K562 (cell line): ENCODE measurements around the gene PTPRM. TPM values are rescaled to one million over a fixed set of nuclear protein-coding genes. Genes with fewer than 3 reads are reported as not detected.

Experiments
- ATAC-seq: fragments of 200-7000 bp; cut with Tn5 transposase; 3 replicates; pipeline ENCODE4 v1.9.1; 2020; ENCODE audit warnings: moderate library complexity
- BruUV-seq: library from RNA; stranded (reverse); fragments of 400-500 nt; replicated peaks from 2 replicates; lab custom pipeline; 2021; lab: Mats Ljungman, UMichigan
- CTCF ChIA-PET: fragments of 300-600 bp; formaldehyde crosslinking; extraction: SDS; loops from one replicate; lab custom pipeline; 2021; ENCODE audit warnings: low intra/inter-chr PET ratio; lab: Yijun Ruan, JAX
- POLR2A ChIA-PET: fragments of 300-600, 350-650 bp; sonication (Branson Sonifier 250); formaldehyde crosslinking; extraction: SDS; loops from one replicate; lab custom pipeline; 2021; ENCODE audit warnings: antibody characterized with exemption, inconsistent platforms; lab: Yijun Ruan, JAX
- DNase-seq, 4 experiments: peaks; one replicate each; pipeline versions ENCODE4 v3.0.0 to v3.0.0-alpha.2; 2011 to 2018; ENCODE audit warnings: low spot score in 3 of 4, mixed read lengths in 3 of 4; ENCODE audit errors: extremely low read depth in 1 of 4
- FAIRE-seq: peaks from 2 replicates; lab custom pipeline; 2011; peaks lifted over from hg19 to GRCh38; lab: Jason Lieb, UNC
- H2AFZ ChIP-seq: 2 replicates; pipeline ENCODE4 v1.6.0; 2011; ENCODE audit warnings: low read depth, low read length, control low read depth, inconsistent platforms
- H3K27ac ChIP-seq: fragments of 200-600 bp; 3 replicates; pipeline ENCODE4 v1.8.0; 2011; ENCODE audit warnings: low read depth, mild to moderate bottlenecking, control low read depth, inconsistent platforms, low read length, moderate library complexity, mixed read lengths; ENCODE audit errors: extremely low read depth
- H3K27me3 ChIP-seq, 2 experiments: fragments of 300-600 bp in 1 of 2; 2 replicates in 1 of 2; 3 replicates in 1 of 2; pipeline versions ENCODE4 v1.6.0 to v1.8.0; 2011; ENCODE audit warnings: inconsistent platforms in 2 of 2, low read length in 2 of 2, mild to moderate bottlenecking in 1 of 2, mixed read lengths in 1 of 2, moderate library complexity in 1 of 2; ENCODE audit not compliant: control insufficient read depth in 2 of 2, insufficient read depth in 2 of 2
- H3K36me3 ChIP-seq: fragments of 300-600 bp; 3 replicates; pipeline ENCODE4 v1.8.0; 2011; ENCODE audit warnings: mild to moderate bottlenecking, low read length, inconsistent platforms; ENCODE audit not compliant: control insufficient read depth, insufficient read depth
- H3K4me1 ChIP-seq, 2 experiments: fragments of 200-600 bp in 1 of 2; replicated peaks in 1 of 2; 2 replicates in 1 of 2; 3 replicates in 1 of 2; pipeline versions ENCODE4 v1.5.1 to v1.8.0; 2011; ENCODE audit warnings: inconsistent platforms in 2 of 2, low read length in 2 of 2, mild to moderate bottlenecking in 1 of 2, mixed read lengths in 1 of 2, moderate library complexity in 1 of 2; ENCODE audit not compliant: control insufficient read depth in 2 of 2, insufficient read depth in 2 of 2
- H3K4me2 ChIP-seq: 2 replicates; pipeline ENCODE4 v1.6.1; 2011; ENCODE audit warnings: low read length, control low read depth, inconsistent platforms, mixed read lengths; ENCODE audit not compliant: insufficient read depth
- H3K4me3 ChIP-seq: fragments of 200-600 bp; sonication (generic), shearing (Covaris generic); 2 replicates; pipeline ENCODE4 v1.5.1; 2016; ENCODE audit warnings: control low read depth, inconsistent platforms
- H3K79me2 ChIP-seq: fragments of 200-600 bp; 3 replicates; pipeline ENCODE4 v1.8.0; 2011; ENCODE audit warnings: low read length, inconsistent platforms; ENCODE audit not compliant: control insufficient read depth, insufficient read depth
- H3K9ac ChIP-seq, 2 experiments: 2 replicates each; pipeline versions ENCODE4 v1.6.0 to v1.6.1; 2011; ENCODE audit warnings: low read depth in 2 of 2, low read length in 2 of 2, control low read depth in 1 of 2, inconsistent platforms in 1 of 2, mild to moderate bottlenecking in 1 of 2, mixed read lengths in 1 of 2; ENCODE audit not compliant: insufficient read depth in 1 of 2
- H3K9me1 ChIP-seq: one replicate; pipeline ENCODE4 v1.6.0; 2011; ENCODE audit warnings: inconsistent platforms, mild to moderate bottlenecking, low read length, moderate library complexity; ENCODE audit not compliant: control insufficient read depth, insufficient read depth
- H3K9me3 ChIP-seq: replicated peaks from 2 replicates; pipeline ENCODE4 v1.5.1; 2011; ENCODE audit warnings: low read depth, low read length, inconsistent platforms; ENCODE audit not compliant: control insufficient read depth, insufficient read depth
- H4K20me1 ChIP-seq: replicated peaks from 2 replicates; pipeline ENCODE4 v1.6.1; 2011; ENCODE audit warnings: low read length, inconsistent platforms, mixed read lengths; ENCODE audit not compliant: control insufficient read depth, insufficient read depth
- CREBBP ChIP-seq: IDR thresholded peaks from one replicate; pipeline ENCODE4 v1.6.1; 2012; ENCODE audit warnings: low read depth, mild to moderate bottlenecking, control low read depth, inconsistent platforms, low read length
- ELF1 ChIP-seq: fragments of 200-800 bp; sonication (Bioruptor generic); IDR thresholded peaks from 2 replicates; pipeline ENCODE4 v1.6.1; 2016; ENCODE audit warnings: missing genetic modification characterization, missing compliant biosample characterization
- LCOR ChIP-seq: sonication (generic); formaldehyde crosslinking; IDR thresholded peaks from 2 replicates; pipeline ENCODE4 v1.8.0; 2022; ENCODE audit warnings: mild to moderate bottlenecking, missing genetic modification reagents
- NUFIP1 ChIP-seq: fragments of 450-650 bp; IDR thresholded peaks from 2 replicates; pipeline ENCODE4 v1.6.1; 2018; ENCODE audit not compliant: partially characterized antibody
- PCBP1 ChIP-seq: fragments of 200-400 bp; formaldehyde crosslinking; IDR thresholded peaks from 2 replicates; pipeline ENCODE4 v1.6.1; 2018; ENCODE audit warnings: mild to moderate bottlenecking, low read depth, low read length; ENCODE audit not compliant: poor library complexity, severe bottlenecking
- RBM22 ChIP-seq: fragments of 200-400 bp; formaldehyde crosslinking; IDR thresholded peaks from 2 replicates; pipeline ENCODE4 v1.6.1; 2018; ENCODE audit warnings: low read length, low read depth; ENCODE audit not compliant: poor library complexity, severe bottlenecking
- SMAD2 ChIP-seq: fragments of 150-350 bp; IDR thresholded peaks from 2 replicates; pipeline ENCODE4 v1.6.1; 2014; ENCODE audit warnings: low read depth, mild to moderate bottlenecking, low read length
- SNRNP70 ChIP-seq: fragments of 200-400 bp; formaldehyde crosslinking; optimal IDR thresholded peaks from 2 replicates; pipeline ENCODE3; 2017; ENCODE audit warnings: low read depth, low read length
- SP2 ChIP-seq: IDR thresholded peaks from 2 replicates; pipeline ENCODE4 v1.6.1; 2011; ENCODE audit warnings: mild to moderate bottlenecking, low read depth, low read length, moderate library complexity; ENCODE audit not compliant: poor library complexity, severe bottlenecking; ENCODE audit errors: extremely low read depth
- ZNF24 ChIP-seq: fragments of 450-650 bp; IDR thresholded peaks from 2 replicates; pipeline ENCODE4 v1.6.1; 2016
- ZNF830 ChIP-seq: fragments of 250-450 bp; sonication (Bioruptor Pico); IDR thresholded peaks from 2 replicates; pipeline ENCODE4 v1.5.0; 2021; ENCODE audit warnings: mild to moderate bottlenecking
- WGBS: fragments of 100-300 bp; shearing (Covaris generic); methylation state at CpG from one replicate; pipeline ENCODE4 v1.1.6; 2016; ENCODE audit warnings: low coverage, mixed read lengths; ENCODE audit not compliant: insufficient coverage; ENCODE audit errors: missing lambda C conversion rate; 5-methylcytosine and 5-hydroxymethylcytosine counted together
- in situ Hi-C: fragments of 300-500 bp; cut with MboI; formaldehyde crosslinking; loops from 4 replicates; pipeline ENCODE4 v1.15.0; 2018; ENCODE audit warnings: inconsistent platforms, mixed read lengths
- intact Hi-C: fragments of 100-400 bp; cut with micrococcal nuclease; formaldehyde crosslinking; loops from 2 replicates; pipeline ENCODE4 v1.14.2; 2022
- polyA plus RNA-seq, 8 experiments: library from polyadenylated mRNA; depleted of rRNA in 4 of 8; stranded (reverse) in 5 of 8; unstranded in 3 of 8; fragments of >200 nt; fragmentation: Nextera tagmentation in 2 of 8; fragmentation: Illumina TruSeq in 1 of 8; extraction: Ambion mirVana in 2 of 8; extraction: Trizol in 1 of 8; gene quantifications; 2 replicates each; pipeline versions ENCODE4 v1.2.1 to v1.2.3, GENCODE V29; 2011 to 2014; ENCODE audit warnings: inconsistent platforms in 1 of 8, missing spikeins in 1 of 8
- total RNA-seq, 7 experiments: library from RNA; depleted of rRNA in 6 of 7; stranded (reverse); fragments of >200 nt in 6 of 7; fragmentation: Illumina TruSeq in 2 of 7; extraction: Trizol in 2 of 7; gene quantifications; 2 replicates each; pipeline versions ENCODE4 v1.2.1 to v1.2.3, GENCODE V29; 2011 to 2021; ENCODE audit warnings: low replicate concordance in 1 of 7
- TF ChIP-seq, protein P1 (sequence below): fragments of 250-450 bp; sonication (Bioruptor Pico); IDR thresholded peaks from 2 replicates; pipeline ENCODE4 v1.5.0; 2021
- TF ChIP-seq, protein P2 (sequence below): fragments of 450-650 bp; formaldehyde crosslinking; IDR thresholded peaks from 2 replicates; pipeline ENCODE4 v1.4.0; 2022; ENCODE audit warnings: mild to moderate bottlenecking, moderate library complexity
- TF ChIP-seq, protein P3 (sequence below): fragments of 450-650 bp; IDR thresholded peaks from 2 replicates; pipeline ENCODE4 v1.6.1; 2017; ENCODE audit warnings: mild to moderate bottlenecking, moderate library complexity
- TF ChIP-seq, protein P4 (sequence below): fragments of 200-800 bp; sonication (Bioruptor generic); IDR thresholded peaks from 2 replicates; pipeline ENCODE4 v1.6.1; 2017; ENCODE audit warnings: missing genetic modification characterization, missing compliant biosample characterization

PTPRM gene
- total and polyA plus RNA-seq, 9 of the 15 experiments (the other 6 are each of a cell fraction or from before 2014, with no cell fraction given): 0.03 to 0.16 (median 0.08) TPM; not detected in 3

DNA sequence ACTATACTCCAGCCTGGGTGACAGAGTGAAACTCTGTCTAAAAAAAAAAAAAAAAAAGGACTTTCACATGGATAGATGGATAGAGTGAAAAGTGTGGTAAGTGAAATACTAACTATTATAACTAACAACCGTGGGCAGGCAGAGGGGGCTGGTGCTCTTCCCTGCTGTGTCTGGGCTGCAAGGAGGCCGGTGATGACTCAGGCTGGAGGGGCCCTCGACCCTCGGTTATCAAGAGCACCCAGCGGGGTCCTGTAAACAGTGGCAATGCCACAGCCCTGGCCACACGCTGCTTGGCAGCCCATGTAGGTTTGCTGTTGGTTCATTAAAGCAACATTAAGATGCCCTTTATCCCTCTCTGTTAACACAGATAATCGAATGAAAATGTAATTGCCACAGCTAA lies 857.4 kb downstream of the PTPRM start (continued):
- TF ChIP-seq, protein P1, sequence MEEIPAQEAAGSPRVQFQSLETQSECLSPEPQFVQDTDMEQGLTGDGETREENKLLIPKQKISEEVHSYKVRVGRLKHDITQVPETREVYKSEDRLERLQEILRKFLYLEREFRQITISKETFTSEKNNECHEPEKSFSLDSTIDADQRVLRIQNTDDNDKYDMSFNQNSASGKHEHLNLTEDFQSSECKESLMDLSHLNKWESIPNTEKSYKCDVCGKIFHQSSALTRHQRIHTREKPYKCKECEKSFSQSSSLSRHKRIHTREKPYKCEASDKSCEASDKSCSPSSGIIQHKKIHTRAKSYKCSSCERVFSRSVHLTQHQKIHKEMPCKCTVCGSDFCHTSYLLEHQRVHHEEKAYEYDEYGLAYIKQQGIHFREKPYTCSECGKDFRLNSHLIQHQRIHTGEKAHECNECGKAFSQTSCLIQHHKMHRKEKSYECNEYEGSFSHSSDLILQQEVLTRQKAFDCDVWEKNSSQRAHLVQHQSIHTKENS (CRISPR knock-in tag): no peak
- TF ChIP-seq ZNF24: no peak
- TF ChIP-seq CREBBP: no peak
- TF ChIP-seq, protein P2, sequence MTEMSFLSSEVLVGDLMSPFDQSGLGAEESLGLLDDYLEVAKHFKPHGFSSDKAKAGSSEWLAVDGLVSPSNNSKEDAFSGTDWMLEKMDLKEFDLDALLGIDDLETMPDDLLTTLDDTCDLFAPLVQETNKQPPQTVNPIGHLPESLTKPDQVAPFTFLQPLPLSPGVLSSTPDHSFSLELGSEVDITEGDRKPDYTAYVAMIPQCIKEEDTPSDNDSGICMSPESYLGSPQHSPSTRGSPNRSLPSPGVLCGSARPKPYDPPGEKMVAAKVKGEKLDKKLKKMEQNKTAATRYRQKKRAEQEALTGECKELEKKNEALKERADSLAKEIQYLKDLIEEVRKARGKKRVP (CRISPR knock-in tag): no peak
- no peak for TF ChIP-seq SNRNP70

DNA sequence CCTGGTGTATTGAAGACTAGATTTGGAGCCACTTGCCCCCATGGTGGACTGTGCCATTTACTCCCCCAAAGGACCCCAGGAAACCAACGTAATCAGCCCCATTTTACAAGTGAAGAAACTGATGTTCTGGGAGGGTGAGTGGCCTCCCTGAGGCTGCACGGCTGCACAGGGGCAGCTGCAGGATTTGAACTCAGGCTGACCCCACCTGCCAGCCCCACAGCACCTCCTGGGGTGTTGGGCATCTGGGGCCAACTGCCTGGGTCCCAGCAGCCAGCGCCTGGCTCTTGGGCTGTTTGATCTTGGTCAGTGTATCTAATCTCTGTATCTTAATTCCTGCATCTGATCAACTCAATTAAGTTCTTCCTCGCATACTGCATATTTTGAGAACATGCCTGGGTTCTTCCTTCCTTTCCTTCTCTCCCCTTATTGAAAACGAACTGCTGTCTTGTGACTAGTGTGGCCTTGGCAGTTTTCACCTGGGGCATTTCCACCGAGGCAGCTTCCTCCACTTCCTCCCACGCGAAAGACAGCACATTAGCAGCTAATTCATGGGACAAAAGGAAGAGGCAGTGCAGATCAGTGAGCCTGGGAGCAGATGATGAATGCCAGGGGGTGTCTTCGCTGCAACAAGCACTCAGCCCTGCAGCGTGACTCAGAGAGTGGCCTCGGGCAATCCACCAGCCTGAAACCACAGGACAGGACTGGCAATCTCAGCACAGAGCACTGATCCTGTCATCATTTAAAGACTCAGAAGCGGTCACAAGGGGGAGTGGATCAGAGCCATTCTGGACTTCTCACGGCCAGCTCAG lies 858.0 kb downstream of the PTPRM start:
- in situ Hi-C loops: no loop called here
- CTCF ChIA-PET: interaction anchor here (0.9 kb wide), 1 partner anchor 56 kb away, joined by 3 read pairs; no protein-coding TSS in a partner anchor
- ATAC-seq (no peak), DNase-seq (no peak), FAIRE-seq (no peak)
- Histone ChIP-seq H4K20me1 (no peaks in the 10 kb centered on the region), H3K79me2 (no peaks in the 10 kb centered on the region), H3K9me1 (no peaks in the 10 kb centered on the region), H3K9ac (no peak overlapping the region; a peak in 1 of 4 replicates), H3K4me3 (no peak overlapping the region), H3K27ac (no peak overlapping the region), H3K4me1 (no peaks in the 10 kb centered on the region; a peak in 1 of 5 replicates), H3K4me2 (no peak overlapping the region), H2AFZ (no peak overlapping the region), H3K27me3 (peaks cover 8 to 55% of the 10 kb centered on the region in 2 experiments), H3K9me3 (no peaks in the 10 kb centered on the region), H3K36me3 (no peaks in the 10 kb centered on the region)
- intact Hi-C loops: no loop called here
- WGBS: under 1% methylated on average over 13 of the region's 13 CpGs
- no TSS peak for BruUV-seq
- POLR2A ChIA-PET: no interaction called here
- no peak for TF ChIP-seq ELF1
- TF ChIP-seq PCBP1: no peak
- no peak for TF ChIP-seq RBM22
- TF ChIP-seq, protein P3, sequence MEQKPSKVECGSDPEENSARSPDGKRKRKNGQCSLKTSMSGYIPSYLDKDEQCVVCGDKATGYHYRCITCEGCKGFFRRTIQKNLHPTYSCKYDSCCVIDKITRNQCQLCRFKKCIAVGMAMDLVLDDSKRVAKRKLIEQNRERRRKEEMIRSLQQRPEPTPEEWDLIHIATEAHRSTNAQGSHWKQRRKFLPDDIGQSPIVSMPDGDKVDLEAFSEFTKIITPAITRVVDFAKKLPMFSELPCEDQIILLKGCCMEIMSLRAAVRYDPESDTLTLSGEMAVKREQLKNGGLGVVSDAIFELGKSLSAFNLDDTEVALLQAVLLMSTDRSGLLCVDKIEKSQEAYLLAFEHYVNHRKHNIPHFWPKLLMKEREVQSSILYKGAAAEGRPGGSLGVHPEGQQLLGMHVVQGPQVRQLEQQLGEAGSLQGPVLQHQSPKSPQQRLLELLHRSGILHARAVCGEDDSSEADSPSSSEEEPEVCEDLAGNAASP: no peak
- no peak for TF ChIP-seq SP2
- TF ChIP-seq ZNF830: no peak
- TF ChIP-seq SMAD2: no peak
- TF ChIP-seq NUFIP1: no peak
- TF ChIP-seq, protein P4, sequence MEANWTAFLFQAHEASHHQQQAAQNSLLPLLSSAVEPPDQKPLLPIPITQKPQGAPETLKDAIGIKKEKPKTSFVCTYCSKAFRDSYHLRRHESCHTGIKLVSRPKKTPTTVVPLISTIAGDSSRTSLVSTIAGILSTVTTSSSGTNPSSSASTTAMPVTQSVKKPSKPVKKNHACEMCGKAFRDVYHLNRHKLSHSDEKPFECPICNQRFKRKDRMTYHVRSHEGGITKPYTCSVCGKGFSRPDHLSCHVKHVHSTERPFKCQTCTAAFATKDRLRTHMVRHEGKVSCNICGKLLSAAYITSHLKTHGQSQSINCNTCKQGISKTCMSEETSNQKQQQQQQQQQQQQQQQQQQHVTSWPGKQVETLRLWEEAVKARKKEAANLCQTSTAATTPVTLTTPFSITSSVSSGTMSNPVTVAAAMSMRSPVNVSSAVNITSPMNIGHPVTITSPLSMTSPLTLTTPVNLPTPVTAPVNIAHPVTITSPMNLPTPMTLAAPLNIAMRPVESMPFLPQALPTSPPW (CRISPR knock-in tag): no peak
- TF ChIP-seq LCOR (CRISPR knock-in tag): no peak
